Adrenal gland (tissue), 12 donors: ENCODE data around the gene SLC6A8. TPM values are rescaled to one million over a fixed set of nuclear protein-coding genes. Genes with fewer than 3 reads are reported as not detected.
"Not testable (repeated sequence)": the region's sequence is repeated elsewhere in the genome, so short reads cannot be mapped to it uniquely, and the experiment has no call there.

ENCODE experiments used
- DNase-seq, 7 donors: peaks; one replicate each; pipeline ENCODE4 v3.0.0-alpha.2; 2019 to 2020
- H3K27ac ChIP-seq, 5 donors: fragments of 200-600 bp; sonication (generic) in 4 of 5; 1 replicate in 3 of 5; 2 replicates in 2 of 5; pipeline versions ENCODE4 v1.5.1 to v1.8.0; 2016 to 2020; ENCODE audit warnings: mild to moderate bottlenecking in 1 of 5
- H3K27me3 ChIP-seq: fragments of 200-600 bp; 2 replicates; pipeline ENCODE4 v1.8.0; 2021
- H3K36me3 ChIP-seq, 2 donors: fragments of 200-600 bp; replicated peaks in 1 of 2; 1 replicate in 1 of 2; 2 replicates in 1 of 2; pipeline versions ENCODE4 v1.5.1 to v1.8.0; 2018 to 2022
- H3K4me1 ChIP-seq, 2 donors: fragments of 200-600 bp; replicated peaks in 1 of 2; 1 replicate in 1 of 2; 2 replicates in 1 of 2; pipeline versions ENCODE4 v1.5.1 to v1.8.0; 2018 to 2021
- H3K4me3 ChIP-seq, 4 donors: fragments of 200-600 bp; sonication (generic) in 3 of 4; one replicate each; pipeline ENCODE4 v1.5.1; 2016 to 2018
- H3K9me3 ChIP-seq, 3 donors: fragments of 200-600 bp; sonication (generic) in 1 of 3; replicated peaks in 1 of 3; 1 replicate in 2 of 3; 2 replicates in 1 of 3; pipeline versions ENCODE4 v1.5.1 to v1.8.0; 2016 to 2021
- POLR2A ChIP-seq, 2 donors: fragments of 450-650 bp; IDR thresholded peaks; one replicate each; pipeline ENCODE4 v1.6.1; 2017; ENCODE audit warnings: antibody characterized with exemption in 2 of 2, mild to moderate bottlenecking in 2 of 2, moderate library complexity in 1 of 2
- WGBS, 4 donors: extraction: QIAGEN DNeasy Blood & Tissue Kit in 2 of 4; methylation state at CpG; one replicate each; pipeline versions ENCODE4 v1.1.5 to v1.1.7; 2013 to 2017; 5-methylcytosine and 5-hydroxymethylcytosine counted together
- intact Hi-C, 2 donors: fragments of 100-400 bp; cut with DNase I; formaldehyde crosslinking; loops; one replicate each; pipeline versions ENCODE4 v1.14.1 to v1.15.0; 2022 to 2023
- polyA plus RNA-seq, 3 donors: library from polyadenylated mRNA; stranded (reverse); fragments of 200-250 nt in 2 of 3; fragments of 350-450 nt in 1 of 3; fragmentation: Illumina TruSeq in 1 of 3; extraction: RNeasy Lipid Tissue Mini Kit (QIAGEN cat#74804) in 1 of 3; gene quantifications; one replicate each; pipeline ENCODE4 v1.2.3, GENCODE V29; 2013 to 2014
- total RNA-seq, 9 donors: library from RNA; depleted of rRNA in 4 of 9; stranded (reverse); fragments of >200 nt in 4 of 9; fragments of 120-200 nt in 1 of 9; fragmentation: NEBNext Ultra II Directional in 1 of 9; extraction: Animal tissue kit (Norgen Biotek cat#: 25700) in 1 of 9; gene quantifications; one replicate each; pipeline versions ENCODE4 v1.1.0 to v1.2.4, GENCODE V29; 2013 to 2023
- TF ChIP-seq, protein P1 (sequence below), 6 experiments: fragments of 450-650 bp in 4 of 6; fragments of 200-600 bp in 2 of 6; sonication (generic) in 1 of 6; IDR thresholded peaks; 1 replicate in 5 of 6; 2 replicates in 1 of 6; pipeline versions ENCODE4 v1.5.1 to v1.8.0; 2016 to 2021; ENCODE audit warnings: antibody characterized with exemption in 6 of 6, mild to moderate bottlenecking in 2 of 6, moderate library complexity in 1 of 6
- donor health status: healthy with polysubstance abuse.
- donor health status: Bipolar disorder and iron deficiency.
- donor health status: DM: yes; HTN: yes; CAD: no.
- donor health status: DM: no; HTN: no; CAD: no.
- donor health status: DM: no; HTN: no; CAD: no.
- donor health status: DM: yes; HTN: yes; CAD: no.

Gene SLC6A8
- total and polyA plus RNA-seq, 12 donors = 3.1 to 136 (median 67.0) TPM

DNA sequence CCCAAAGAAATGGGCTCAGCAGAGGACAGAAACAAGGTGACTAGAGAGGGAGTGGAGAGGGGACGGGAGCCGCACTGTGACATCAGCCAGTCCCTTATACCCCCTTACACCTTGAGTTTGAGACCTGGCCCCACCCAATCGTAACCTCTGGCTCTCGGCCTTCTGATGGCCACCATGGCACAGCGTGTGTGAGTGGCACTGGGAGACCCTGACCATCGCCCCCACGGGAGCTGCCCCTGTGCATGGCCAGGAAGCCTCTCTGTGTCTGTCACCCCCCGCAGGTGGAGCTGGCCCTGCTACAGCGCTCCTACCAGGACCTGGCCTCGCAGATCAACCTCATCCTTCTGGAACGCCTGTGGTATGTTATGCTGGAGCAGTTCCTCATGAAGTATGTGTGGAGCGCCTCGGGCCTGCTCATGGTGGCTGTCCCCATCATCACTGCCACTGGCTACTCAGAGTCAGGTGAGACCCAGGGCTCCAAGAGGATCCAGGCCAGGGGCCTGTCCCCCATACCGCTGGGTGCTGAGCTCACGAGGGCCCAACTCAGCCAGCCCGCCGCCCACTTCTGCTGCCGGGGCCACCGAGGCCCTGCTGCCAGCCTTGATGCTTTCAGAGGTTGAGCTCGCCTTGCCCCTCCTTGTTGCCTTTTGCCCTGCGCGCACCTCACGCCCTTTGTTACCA lies 41.4 kb downstream of the SLC6A8 start:
- TF ChIP-seq, protein P1, sequence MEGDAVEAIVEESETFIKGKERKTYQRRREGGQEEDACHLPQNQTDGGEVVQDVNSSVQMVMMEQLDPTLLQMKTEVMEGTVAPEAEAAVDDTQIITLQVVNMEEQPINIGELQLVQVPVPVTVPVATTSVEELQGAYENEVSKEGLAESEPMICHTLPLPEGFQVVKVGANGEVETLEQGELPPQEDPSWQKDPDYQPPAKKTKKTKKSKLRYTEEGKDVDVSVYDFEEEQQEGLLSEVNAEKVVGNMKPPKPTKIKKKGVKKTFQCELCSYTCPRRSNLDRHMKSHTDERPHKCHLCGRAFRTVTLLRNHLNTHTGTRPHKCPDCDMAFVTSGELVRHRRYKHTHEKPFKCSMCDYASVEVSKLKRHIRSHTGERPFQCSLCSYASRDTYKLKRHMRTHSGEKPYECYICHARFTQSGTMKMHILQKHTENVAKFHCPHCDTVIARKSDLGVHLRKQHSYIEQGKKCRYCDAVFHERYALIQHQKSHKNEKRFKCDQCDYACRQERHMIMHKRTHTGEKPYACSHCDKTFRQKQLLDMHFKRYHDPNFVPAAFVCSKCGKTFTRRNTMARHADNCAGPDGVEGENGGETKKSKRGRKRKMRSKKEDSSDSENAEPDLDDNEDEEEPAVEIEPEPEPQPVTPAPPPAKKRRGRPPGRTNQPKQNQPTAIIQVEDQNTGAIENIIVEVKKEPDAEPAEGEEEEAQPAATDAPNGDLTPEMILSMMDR (IDR thresholded peaks at IDR 0.05) = no peak
- no peak overlapping the region for H3K27ac ChIP-seq
- no peaks in the 10 kb centered on the region for H3K36me3 ChIP-seq
- H3K27me3 ChIP-seq = no peaks in the 10 kb centered on the region
- H3K4me1 ChIP-seq = peaks cover 35 to 43% of the 10 kb centered on the region in 2 donors
- DNase-seq = peak in 2 of 7 donors; percentile 17 to 42
- no peak overlapping the region for H3K4me3 ChIP-seq
- H3K9me3 ChIP-seq = no peaks in the 10 kb centered on the region
- 70 to 90% (median 88%) methylated on average over 4 to 23 of the region's 23 CpGs for WGBS, 4 donors
- intact Hi-C loops = no loop called here

DNA sequence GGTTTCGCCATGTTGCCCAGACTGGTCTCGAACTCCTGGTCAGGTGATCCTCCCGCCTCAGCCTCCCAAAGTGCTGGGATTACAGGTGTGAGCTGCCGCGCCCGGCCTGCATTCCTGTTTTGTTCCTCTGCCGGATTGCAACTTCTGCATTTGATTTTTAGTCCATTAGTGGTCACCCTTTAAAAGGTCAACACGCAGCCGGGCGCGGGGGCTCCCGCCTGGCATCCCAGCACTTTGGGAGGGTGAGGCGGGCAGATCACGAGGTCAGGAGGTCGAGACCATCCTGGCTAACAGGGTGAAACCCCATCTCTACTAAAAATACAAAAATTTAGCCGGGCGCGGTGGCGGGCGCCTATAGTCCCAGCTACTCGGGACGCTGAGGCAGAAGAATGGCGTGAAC lies 42.4 kb downstream of the SLC6A8 start:
- peaks cover 32 to 41% of the 10 kb centered on the region in 2 donors for H3K4me1 ChIP-seq
- DNase-seq = peak in 1 of 7 donors; percentile 11
- H3K27ac ChIP-seq, H3K9me3 ChIP-seq, H3K36me3 ChIP-seq, H3K4me3 ChIP-seq, intact Hi-C loops, H3K27me3 ChIP-seq: not testable (repeated sequence)
- WGBS, 4 donors = 90 to 95% (median 94%) methylated on average over 20 to 23 of the region's 23 CpGs

DNA sequence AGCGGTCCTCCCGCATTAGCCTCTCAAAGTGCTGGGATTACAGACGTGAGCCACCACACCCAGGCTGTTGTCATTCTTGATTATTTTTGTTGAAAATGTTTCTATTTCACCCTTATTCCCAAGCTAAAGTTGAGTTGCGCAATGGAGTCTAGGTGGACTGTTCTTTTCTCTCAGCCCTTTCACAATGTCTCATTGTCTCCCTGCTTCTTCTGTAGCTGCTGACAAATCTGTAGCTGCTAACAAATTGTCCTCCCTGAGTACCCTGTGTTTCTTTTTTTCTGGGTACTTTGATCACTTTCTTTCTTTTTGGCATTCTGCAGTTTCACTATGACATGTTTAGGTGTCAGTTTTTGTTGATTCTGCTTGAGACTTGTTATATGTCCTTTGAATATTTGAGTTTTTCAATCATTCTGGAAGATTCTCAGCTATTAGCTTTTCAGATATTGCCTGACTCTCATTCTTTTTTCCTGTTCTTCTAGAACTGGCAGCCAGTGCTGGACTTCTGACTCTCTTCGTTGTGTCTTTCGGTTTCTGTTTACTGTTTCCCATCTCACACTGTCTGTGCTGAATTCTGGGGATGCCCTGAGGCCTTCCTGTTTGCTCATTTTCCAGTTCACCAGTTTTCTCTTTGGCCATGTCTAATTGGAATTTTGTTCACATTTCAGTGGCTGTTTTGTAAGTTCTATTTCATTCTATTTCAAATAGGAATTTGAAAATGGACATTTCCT lies 43.6 kb downstream of the SLC6A8 start:
- Histone ChIP-seq H3K27ac (peak overlapping the region in 3 of 5 donors; percentile 23 to 75 (median 64)), H3K36me3 (no peaks in the 10 kb centered on the region), H3K4me3 (no peak overlapping the region), H3K4me1 (peaks cover 22 to 32% of the 10 kb centered on the region in 2 donors), H3K9me3 (no peaks in the 10 kb centered on the region), H3K27me3 (no peaks in the 10 kb centered on the region)
- intact Hi-C loops = no loop called here
- no peak for TF ChIP-seq POLR2A (IDR thresholded peaks at IDR 0.05)
- TF ChIP-seq, protein P1 (IDR thresholded peaks at IDR 0.05) = no peak
- WGBS, 4 donors = 70 to 87% (median 82%) methylated on average over 6 of the region's 6 CpGs
- no peak for DNase-seq

DNA sequence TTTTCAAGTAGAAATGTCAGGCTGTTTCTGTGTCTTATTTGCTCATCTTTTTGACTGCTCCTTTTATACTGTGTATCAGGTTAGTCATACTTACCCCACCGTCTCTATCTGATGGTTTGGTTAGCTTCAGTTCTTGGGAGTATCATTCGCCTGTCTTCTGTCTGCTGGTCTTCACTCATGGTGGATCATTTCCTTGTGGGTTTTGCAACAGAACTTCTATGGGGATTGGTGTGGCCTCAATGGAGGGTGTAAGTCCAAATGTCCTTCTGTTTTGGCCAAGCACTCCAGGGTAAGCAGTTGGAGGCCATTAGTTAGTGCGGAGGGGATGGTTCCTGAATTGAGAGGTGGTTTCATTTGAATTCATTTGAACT lies 44.1 kb downstream of the SLC6A8 start:
- no peak for DNase-seq
- no peaks in the 10 kb centered on the region for H3K27me3 ChIP-seq
- H3K9me3 ChIP-seq = no peaks in the 10 kb centered on the region
- H3K27ac ChIP-seq = peak overlapping the region; percentile 21 to 75 (median 23)
- TF ChIP-seq POLR2A (IDR thresholded peaks at IDR 0.05) = no peak
- TF ChIP-seq, protein P1 (IDR thresholded peaks at IDR 0.05) = no peak
- H3K36me3 ChIP-seq = no peaks in the 10 kb centered on the region
- intact Hi-C loops = no loop called here
- peaks cover 17 to 26% of the 10 kb centered on the region in 2 donors for H3K4me1 ChIP-seq
- WGBS, 4 donors = 78 to 90% (median 80%) methylated on average over 3 of the region's 3 CpGs
- H3K4me3 ChIP-seq = no peak overlapping the region
